Vagina (tissue), 2 donors: ENCODE results near the gene RGS3. TPM values are rescaled to one million over a fixed set of nuclear protein-coding genes. Genes with fewer than 3 reads are reported as not detected.
"Not testable (repeated sequence)": the region's sequence is repeated elsewhere in the genome, so short reads cannot be mapped to it uniquely, and the experiment has no call there.

Experiments
- DNase-seq, 2 donors: peaks; one replicate each; pipeline ENCODE4 v3.0.0-alpha.2; 2017; ENCODE audit errors: extremely low spot score in 2 of 2
- H3K27ac ChIP-seq: fragments of 200-600 bp; sonication (generic); one replicate; pipeline ENCODE4 v1.5.1; 2019
- H3K27me3 ChIP-seq: fragments of 200-600 bp; sonication (generic); one replicate; pipeline ENCODE4 v1.5.1; 2019
- H3K36me3 ChIP-seq, 2 donors: fragments of 200-600 bp; sonication (generic); one replicate each; pipeline ENCODE4 v1.5.1; 2017 to 2019
- H3K4me1 ChIP-seq: fragments of 200-600 bp; sonication (generic); one replicate; pipeline ENCODE4 v1.5.1; 2019
- H3K4me3 ChIP-seq, 2 donors: fragments of 200-600 bp; sonication (generic); 1 replicate in 1 of 2; 2 replicates in 1 of 2; pipeline ENCODE4 v1.5.1; 2016 to 2019
- H3K9me3 ChIP-seq: fragments of 200-600 bp; sonication (generic); one replicate; pipeline ENCODE4 v1.5.1; 2019
- POLR2A ChIP-seq, 2 donors: fragments of 450-650 bp; IDR thresholded peaks; one replicate each; pipeline ENCODE4 v1.6.1; 2017; ENCODE audit warnings: antibody characterized with exemption in 2 of 2, mild to moderate bottlenecking in 2 of 2, moderate library complexity in 2 of 2
- POLR2AphosphoS5 ChIP-seq, 2 donors: sonication (generic); formaldehyde crosslinking; IDR thresholded peaks; one replicate each; pipeline ENCODE4 v1.9.0; 2017; ENCODE audit warnings: antibody characterized with exemption in 2 of 2, mild to moderate bottlenecking in 2 of 2, low read depth in 1 of 2; ENCODE audit not compliant: insufficient read depth in 1 of 2
- intact Hi-C: fragments of 100-400 bp; cut with DNase I; formaldehyde crosslinking; loops from one replicate; pipeline ENCODE4 v1.15.1; 2023
- total RNA-seq: library from RNA; depleted of rRNA; stranded (reverse); fragments of >200 nt; gene quantifications from one replicate; pipeline ENCODE4 v1.2.3, GENCODE V29; 2016
- TF ChIP-seq, protein P1 (sequence below), 3 experiments: fragments of 450-650 bp in 2 of 3; fragments of 200-600 bp in 1 of 3; sonication (generic) in 1 of 3; IDR thresholded peaks; one replicate each; pipeline ENCODE4 v1.5.1; 2017 to 2019; ENCODE audit warnings: antibody characterized with exemption in 3 of 3, mild to moderate bottlenecking in 2 of 3, moderate library complexity in 2 of 3

RGS3 gene
- total RNA-seq, 1 donor from 2014 or later, result 27.0 TPM

- Histone ChIP-seq H3K4me1 (no peaks in the 10 kb centered on the region), H3K27ac (no peak overlapping the region), H3K4me3 (no peak overlapping the region), H3K27me3 (no peaks in the 10 kb centered on the region), H3K36me3 (no peaks in the 10 kb centered on the region), H3K9me3 (peaks cover 5% of the 10 kb centered on the region)
- DNase-seq, result no peak
- intact Hi-C loops, result no loop called here
- TF ChIP-seq POLR2A (IDR thresholded peaks at IDR 0.05) (no peak), POLR2AphosphoS5 (IDR thresholded peaks at IDR 0.05; ENCODE audit: insufficient read depth in 1 of 2, low read depth in 1 of 2) (no peak)
- TF ChIP-seq, protein P1, sequence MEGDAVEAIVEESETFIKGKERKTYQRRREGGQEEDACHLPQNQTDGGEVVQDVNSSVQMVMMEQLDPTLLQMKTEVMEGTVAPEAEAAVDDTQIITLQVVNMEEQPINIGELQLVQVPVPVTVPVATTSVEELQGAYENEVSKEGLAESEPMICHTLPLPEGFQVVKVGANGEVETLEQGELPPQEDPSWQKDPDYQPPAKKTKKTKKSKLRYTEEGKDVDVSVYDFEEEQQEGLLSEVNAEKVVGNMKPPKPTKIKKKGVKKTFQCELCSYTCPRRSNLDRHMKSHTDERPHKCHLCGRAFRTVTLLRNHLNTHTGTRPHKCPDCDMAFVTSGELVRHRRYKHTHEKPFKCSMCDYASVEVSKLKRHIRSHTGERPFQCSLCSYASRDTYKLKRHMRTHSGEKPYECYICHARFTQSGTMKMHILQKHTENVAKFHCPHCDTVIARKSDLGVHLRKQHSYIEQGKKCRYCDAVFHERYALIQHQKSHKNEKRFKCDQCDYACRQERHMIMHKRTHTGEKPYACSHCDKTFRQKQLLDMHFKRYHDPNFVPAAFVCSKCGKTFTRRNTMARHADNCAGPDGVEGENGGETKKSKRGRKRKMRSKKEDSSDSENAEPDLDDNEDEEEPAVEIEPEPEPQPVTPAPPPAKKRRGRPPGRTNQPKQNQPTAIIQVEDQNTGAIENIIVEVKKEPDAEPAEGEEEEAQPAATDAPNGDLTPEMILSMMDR (IDR thresholded peaks at IDR 0.05), result no peak
These were observed 175.0 kb downstream of the RGS3 start for GRCh38 chr9:113638490-113638889.

GRCh38 chr9:113638897-113639296 lies 175.4 kb downstream of the RGS3 start:
- TF ChIP-seq POLR2AphosphoS5 (IDR thresholded peaks at IDR 0.05; ENCODE audit: insufficient read depth in 1 of 2, low read depth in 1 of 2) (no peak), POLR2A (IDR thresholded peaks at IDR 0.05) (no peak)
- TF ChIP-seq, protein P1 (IDR thresholded peaks at IDR 0.05), result no peak
- no peak for DNase-seq
- intact Hi-C loops, result no loop called here

DNA sequence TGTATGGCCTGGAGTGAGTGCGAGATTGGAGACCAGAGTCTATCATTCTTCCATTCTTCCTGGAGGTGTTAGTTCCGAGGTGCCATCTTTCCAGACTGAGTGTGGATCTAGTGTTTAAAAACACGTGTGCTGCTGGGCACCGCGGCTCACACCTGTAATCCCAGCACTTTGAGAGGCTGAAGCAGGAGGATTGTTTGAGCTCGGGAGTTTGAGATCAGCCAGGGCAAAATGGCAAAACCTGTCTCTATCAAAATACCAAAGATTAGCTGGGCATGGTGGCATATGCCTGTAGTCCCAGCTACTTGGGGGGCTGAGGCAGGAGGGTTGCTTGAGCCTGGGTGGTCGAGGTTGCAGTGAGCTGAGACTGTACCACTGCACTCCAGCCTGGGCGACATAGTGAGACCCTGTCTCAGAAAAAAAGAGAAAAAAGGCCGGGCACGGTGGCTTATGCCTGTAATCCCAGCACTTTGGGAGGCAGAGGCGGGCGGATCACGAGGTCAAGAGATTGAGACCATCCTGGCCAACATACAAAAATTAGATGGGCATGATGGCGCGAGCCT lies 176.0 kb downstream of the RGS3 start:
- DNase-seq, H3K9me3 ChIP-seq, H3K4me1 ChIP-seq, intact Hi-C loops, H3K27ac ChIP-seq, H3K36me3 ChIP-seq, H3K4me3 ChIP-seq, H3K27me3 ChIP-seq: not testable (repeated sequence)

More at GRCh38 chr9:113638897-113639296, 175.4 kb downstream of the RGS3 start:
- Histone ChIP-seq H3K27ac (no peak overlapping the region), H3K36me3 (no peaks in the 10 kb centered on the region), H3K4me1 (no peaks in the 10 kb centered on the region), H3K4me3 (no peak overlapping the region), H3K27me3 (no peaks in the 10 kb centered on the region), H3K9me3 (peaks cover 5% of the 10 kb centered on the region)

DNA sequence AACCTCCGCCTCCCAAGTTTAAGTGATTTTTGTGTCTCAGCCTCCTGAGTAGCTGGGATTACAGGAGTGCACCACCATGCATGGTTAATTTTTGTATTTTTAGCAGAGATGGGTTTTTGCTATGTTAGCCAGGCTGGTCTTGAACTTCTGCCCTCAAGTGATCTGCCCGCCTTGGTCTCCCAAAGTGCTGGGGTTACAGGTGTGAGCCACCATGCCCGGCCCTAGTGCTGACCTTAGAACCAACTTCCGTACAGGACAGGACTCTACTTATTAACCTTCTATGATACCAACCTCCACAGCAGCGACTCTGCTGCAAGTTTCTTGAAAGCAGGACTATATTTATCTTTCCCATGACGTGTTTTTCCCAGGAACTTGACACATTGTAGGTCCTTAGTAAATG lies 176.9 kb downstream of the RGS3 start:
- H3K4me1 ChIP-seq, result no peaks in the 10 kb centered on the region
- DNase-seq, result no peak
- H3K27ac ChIP-seq, result no peak overlapping the region
- no peaks in the 10 kb centered on the region for H3K36me3 ChIP-seq
- intact Hi-C loops, result no loop called here
- TF ChIP-seq, protein P1 (IDR thresholded peaks at IDR 0.05), result no peak
- TF ChIP-seq POLR2AphosphoS5 (IDR thresholded peaks at IDR 0.05; ENCODE audit: insufficient read depth in 1 of 2, low read depth in 1 of 2), result no peak
- no peak for TF ChIP-seq POLR2A (IDR thresholded peaks at IDR 0.05)
- H3K9me3 ChIP-seq, result peaks cover 5% of the 10 kb centered on the region
- no peaks in the 10 kb centered on the region for H3K27me3 ChIP-seq
- H3K4me3 ChIP-seq, result no peak overlapping the region

- DNase-seq, result no peak
- Histone ChIP-seq H3K9me3 (peaks cover 5% of the 10 kb centered on the region), H3K36me3 (no peaks in the 10 kb centered on the region), H3K27ac (no peak overlapping the region), H3K4me3 (no peak overlapping the region), H3K27me3 (no peaks in the 10 kb centered on the region), H3K4me1 (no peaks in the 10 kb centered on the region)
- intact Hi-C loops, result no loop called here
- no peak for TF ChIP-seq POLR2A (IDR thresholded peaks at IDR 0.05)
- no peak for TF ChIP-seq POLR2AphosphoS5 (IDR thresholded peaks at IDR 0.05; ENCODE audit: insufficient read depth in 1 of 2, low read depth in 1 of 2)
- TF ChIP-seq, protein P1 (IDR thresholded peaks at IDR 0.05), result no peak
These were observed 177.8 kb downstream of the RGS3 start for GRCh38 chr9:113641100-113641885.
